Measurements from ENCODE around the gene GFAP.
"Not testable (repeated sequence)": the region's sequence is repeated elsewhere in the genome, so short reads cannot be mapped to it uniquely, and the experiment has no call there.

The GFAP gene

DNA sequence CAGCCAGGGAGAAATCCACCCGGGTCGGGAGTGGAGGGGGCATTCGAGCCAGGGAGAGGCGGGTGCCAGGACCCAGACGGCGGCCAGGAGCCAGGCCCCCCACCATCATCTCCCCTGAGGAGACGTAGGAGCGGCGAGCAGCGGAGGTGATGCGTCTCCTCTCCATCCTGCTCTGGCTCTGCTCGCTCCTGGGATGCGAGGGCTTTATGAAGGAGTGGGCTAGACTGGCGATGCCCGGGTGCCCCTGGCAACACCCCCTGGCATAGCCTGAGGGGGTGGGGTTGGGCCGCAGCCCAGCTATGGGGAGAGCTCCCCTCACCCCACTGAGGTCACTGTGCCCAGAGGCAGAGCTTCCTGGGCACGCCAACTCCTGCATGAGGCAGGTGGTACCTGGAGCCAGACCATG, at the start of gene GFAP:
Gene GFAP (minus strand): TSS at position 180 of the 406 bp plus-strand sequence. CDS start 14 bp downstream, at position 166.
- no peak for FAIRE-seq

DNA sequence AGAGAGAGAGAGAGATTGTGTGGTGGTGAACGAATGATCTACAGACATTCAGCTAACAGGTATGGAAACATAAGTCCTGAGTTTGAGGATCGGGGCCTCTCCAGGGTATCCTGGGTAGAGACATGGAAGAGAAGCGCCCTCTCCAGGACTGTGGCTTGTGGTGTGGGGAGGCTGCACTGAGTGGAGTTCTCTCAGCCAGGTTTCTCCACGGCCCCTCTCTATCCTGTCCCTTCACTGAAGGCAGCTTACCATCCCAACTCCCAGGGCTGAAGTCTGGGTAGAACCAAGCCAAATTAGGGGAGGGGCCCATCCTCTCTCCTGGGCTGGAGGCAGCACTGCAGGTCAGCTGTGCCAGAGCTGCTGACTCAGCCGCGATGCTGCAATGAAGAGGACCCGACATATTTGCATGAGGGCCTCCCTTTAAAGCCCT, 46.6 kb upstream of the GFAP start:
- no peak for FAIRE-seq

- no peak for FAIRE-seq
These were observed 45.4 kb upstream of the GFAP start for GRCh38 chr17:44960691-44961090.

GRCh38 chr17:44959821-44960531, 44.7 kb upstream of the GFAP start:
- FAIRE-seq = no peak

- no peak for FAIRE-seq
These were observed 42.0 kb upstream of the GFAP start for GRCh38 chr17:44956998-44957981.

- FAIRE-seq = no peak
These were observed 40.5 kb upstream of the GFAP start for GRCh38 chr17:44955674-44956425.

DNA sequence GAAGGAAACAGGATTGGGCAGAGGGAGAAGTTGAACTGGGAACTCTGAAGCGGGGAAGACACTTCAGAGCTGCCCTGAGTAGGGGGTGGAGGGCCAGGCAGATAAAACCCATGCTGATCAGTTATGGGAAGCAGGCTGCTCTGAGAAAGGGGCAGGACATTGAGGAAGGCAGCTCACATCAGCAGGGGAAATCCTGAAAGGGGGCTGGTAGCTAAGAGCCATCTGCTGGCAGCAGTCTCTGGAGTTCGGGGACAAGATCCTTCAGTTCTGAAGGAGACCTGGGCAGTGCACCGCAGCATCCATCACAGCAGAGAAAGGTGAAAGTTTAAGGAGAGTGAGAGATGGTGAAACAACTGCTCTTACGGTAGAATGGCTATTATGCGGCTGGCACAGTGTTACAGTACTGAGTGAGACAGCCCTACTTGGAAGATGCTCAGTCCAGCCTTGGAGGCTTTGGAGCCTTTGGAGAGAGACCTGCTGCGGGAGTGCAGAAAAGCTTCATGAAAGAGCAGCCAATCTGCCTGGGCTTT, 37.7 kb upstream of the GFAP start:
- FAIRE-seq = no peak

DNA sequence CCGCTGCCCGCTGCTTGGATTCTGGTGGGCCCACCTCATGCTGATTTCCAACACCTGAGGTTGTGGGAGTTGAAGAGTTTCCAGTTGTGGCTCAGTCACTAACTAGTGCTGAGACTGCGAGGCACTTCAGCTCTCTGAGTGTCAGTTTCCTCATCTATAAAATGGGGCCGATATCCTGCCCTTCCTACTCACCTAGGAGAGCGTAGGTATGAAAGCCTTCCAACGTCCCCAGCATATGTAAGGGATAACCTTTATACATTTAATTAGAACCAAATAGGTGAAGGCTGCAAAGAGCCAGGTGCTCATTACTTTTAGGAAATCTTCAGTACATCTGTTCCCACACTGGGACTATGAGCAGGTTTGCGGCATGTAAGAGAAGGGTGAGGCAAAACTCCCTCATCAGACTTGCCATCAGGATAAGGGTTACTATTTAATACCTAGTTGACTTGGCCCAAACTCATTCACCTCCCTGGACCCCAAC, 33.1 kb upstream of the GFAP start:
- no peak for FAIRE-seq

DNA sequence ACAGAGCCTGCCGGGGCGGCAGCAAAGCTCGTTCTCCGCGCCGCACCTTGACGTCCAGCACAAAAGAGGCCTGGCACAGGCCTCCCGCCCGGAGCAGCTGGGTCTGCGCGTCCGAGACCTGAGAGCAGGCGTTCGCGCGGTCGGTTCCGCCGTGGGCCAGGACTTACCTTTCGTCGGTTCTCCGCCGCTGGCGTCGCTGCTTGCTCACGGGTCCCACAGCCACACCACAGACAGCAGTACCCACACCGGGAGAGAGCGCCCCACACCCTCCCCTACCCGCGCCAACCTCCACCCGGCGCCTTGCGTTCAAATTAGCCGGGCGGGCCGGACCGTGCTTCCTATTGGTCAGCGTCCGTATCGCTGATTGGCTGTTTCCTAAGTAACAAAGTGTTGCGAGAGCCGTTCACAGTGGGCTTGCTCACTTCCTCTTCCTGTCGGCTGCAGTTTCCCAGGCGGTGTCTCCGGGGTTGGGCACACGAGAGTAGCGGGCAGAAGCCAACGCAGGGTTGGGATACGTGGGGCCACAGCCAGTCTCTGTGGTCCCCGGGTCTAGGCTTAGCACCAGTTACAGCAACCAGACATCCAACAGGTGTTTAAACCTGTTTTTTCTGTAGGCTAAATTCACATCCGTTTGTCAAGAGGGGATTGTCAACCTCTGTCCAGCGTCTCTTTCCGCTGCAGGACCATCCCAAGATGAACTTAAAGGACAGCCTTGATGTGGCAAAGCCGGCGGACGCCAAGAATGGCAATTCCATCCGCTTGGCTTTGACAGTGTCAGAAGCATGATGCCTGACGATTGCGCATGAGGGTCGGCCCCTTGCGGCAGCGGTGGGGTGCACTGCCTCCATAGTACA, 32.4 kb upstream of the GFAP start, which contains the start of gene KIF18B:
Gene KIF18B (minus strand): TSS at position 313 of the 854 bp plus-strand sequence. CDS start 11,429 bp downstream, outside the sequence.
- no peak for FAIRE-seq

DNA sequence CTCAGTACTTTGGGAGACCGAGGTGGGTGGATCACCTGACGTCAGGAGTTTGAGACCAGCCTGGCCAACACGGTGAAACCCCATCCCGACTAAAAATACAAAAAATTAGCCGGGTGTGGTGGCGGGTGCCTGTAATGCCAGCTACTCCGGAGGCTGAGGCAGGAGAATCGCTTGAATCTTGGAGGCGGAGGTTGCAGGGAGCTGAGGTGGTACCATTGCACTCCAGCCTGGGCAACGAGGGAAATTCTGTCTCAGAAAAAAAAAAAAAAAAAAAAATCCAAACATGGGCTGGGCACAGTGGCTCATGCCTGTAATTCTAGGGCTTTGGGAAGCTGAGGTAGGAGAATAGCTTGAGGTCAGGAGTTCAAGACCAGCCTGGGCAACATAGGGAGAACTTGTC, 30.4 kb upstream of the GFAP start:
- FAIRE-seq = not testable (repeated sequence)

GRCh38 chr17:44942456-44942855, 27.2 kb upstream of the GFAP start:
- FAIRE-seq = no peak

DNA sequence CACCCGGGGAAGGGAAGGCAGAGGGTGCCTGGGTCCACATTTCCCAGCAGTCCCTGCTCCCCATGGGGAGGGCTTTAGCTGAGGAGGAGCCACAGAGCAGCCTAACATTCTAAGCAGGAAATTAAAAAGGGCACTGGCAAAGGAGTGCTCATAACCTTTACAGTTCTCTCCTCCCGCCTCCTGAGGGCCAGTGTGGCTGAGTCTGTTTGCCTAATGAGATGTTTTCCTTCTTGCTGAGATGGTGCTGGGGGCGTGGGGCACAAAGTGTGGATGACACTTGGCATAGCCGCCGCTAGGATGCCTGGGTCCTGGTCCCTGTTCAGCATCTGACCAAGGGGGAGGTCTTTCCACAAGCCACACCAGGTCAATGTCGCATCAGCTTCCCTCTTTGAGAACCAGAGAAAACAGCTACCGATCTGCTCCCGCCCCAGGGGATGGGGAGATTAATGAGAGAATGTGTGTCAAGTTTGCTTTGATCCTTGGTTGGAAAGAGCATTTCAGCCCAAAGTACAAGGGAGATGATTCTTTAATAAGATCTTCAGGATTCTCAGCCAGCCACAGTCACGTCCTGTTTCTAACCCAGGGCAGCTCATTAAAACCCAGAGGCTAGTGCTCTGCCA, 26.5 kb upstream of the GFAP start:
- no peak for FAIRE-seq

DNA sequence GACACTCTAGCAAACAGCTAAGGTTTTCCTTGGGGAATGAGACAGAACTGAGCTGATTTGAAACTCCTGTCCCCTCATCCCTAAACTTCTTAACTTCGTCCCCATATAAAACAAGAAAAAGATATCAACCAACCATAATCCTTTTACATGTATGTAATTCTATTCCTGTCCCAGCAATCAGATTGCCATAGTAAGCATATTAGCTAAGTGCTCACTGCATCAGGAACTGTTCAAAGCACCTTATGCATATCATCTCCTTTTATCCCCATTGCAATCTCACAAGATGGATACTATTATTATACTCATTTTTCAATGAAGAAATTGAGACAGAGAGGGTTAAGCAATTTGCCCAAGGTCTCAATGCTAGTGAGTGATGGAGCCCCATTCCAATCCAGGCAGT, 25.5 kb upstream of the GFAP start:
- FAIRE-seq = no peak

DNA sequence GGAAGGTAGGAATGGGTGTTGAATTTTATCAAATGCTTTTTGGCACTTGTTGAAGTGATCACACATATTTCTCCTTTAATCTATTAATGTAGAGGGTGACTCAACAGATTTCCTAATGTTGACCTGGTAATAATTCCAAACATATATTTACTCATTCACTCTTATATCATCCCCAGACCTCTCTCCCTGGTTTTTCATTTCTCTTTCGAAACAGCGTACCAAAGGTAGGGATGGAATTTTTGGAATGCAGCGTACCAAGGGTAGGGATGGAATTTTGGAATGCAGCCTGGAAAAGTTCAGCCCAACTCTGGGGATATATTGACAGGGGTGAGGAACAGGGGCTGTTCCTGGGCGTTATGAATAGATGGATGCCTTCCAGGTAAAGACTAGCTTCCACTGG, 25.0 kb upstream of the GFAP start:
- FAIRE-seq = no peak

DNA sequence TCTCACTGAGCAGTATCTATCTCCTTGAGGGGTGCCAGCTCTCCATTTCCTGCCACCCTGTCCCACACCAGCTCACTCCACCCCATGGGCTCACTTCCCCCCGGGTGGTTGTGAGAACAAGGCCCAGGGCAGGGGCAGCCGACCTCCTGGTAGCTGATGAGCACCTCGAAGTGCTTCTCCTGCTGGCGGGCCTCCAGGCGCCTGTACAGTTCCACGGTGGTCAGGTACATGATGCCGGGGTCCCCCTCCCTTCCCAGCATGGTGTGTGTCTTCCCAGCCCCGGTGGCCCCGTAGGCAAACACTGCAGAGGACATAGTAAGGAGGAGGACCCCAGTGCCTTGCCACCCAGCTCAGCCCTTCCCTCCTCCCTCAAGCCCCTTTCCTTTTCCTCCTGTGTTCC, 19.8 kb upstream of the GFAP start:
- FAIRE-seq = no peak

- FAIRE-seq = no peak
These were observed 19.4 kb upstream of the GFAP start for GRCh38 chr17:44934745-44935105.

DNA sequence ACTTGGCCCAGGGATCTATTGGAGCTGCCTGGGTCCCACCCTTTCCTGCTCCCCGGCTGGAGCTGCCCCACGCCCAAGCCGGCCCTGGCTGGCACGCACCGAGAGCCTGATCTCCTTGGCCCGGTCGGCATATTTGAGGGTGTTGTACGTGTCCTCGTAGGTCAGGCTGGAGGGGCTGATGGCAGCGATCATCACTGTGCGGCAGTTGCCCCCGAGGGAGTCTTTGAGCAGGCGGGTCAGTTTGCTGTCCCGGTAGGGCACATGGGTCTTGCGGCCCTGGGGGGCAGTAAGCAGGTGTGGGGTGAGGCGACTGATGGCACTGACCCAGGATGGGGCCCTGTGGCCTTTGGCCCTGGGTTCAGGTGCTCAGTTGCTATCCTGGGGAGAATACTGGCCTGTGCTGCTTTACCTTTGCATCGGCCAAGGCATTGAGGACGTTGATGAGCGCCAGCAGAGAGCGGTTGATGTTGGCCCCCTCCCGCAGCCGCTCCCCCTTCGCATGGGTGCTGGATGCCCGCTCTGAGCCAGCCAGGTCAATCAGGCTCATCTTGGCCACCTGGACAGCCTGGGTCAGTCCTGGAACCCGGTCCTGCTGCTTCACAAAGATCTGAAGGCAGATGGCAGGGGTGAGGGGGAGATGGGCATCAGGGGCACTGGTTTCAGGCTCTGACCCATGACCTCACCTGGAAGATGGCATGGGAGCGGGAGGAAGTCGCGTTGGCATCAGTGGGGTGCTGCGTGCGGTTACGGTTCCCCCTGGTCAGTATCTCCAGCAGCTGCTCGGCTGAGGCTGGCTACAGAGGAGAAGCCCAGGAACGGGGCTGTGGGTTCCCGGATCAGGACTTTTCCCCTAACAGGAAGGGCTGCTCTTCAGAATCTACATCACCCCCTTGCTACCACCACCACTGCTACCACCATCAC, 18.8 kb upstream of the GFAP start:
- FAIRE-seq = no peak

GRCh38 chr17:44932787-44933097, 17.4 kb upstream of the GFAP start:
- no peak for FAIRE-seq

- no peak for FAIRE-seq
These were observed 16.9 kb upstream of the GFAP start for GRCh38 chr17:44932096-44932786.

- no peak for FAIRE-seq
These were observed 16.1 kb upstream of the GFAP start for GRCh38 chr17:44931376-44931775.

Measured in endometrium (tissue), 2 donors.